HepG2 (cell line): ENCODE results near the gene CYB561. TPM values are rescaled to one million over a fixed set of nuclear protein-coding genes. Genes with fewer than 3 reads are reported as not detected.

Source experiments
- ATRX ChIP-seq: sonication (generic); formaldehyde crosslinking; IDR thresholded peaks from 2 replicates; pipeline ENCODE4 v1.4.0; 2020; ENCODE audit warnings: missing genetic modification reagents, borderline replicate concordance
- BRF2 ChIP-seq: sonication (generic); formaldehyde crosslinking; IDR thresholded peaks from 2 replicates; pipeline ENCODE4 v1.8.1; 2022; ENCODE audit warnings: mild to moderate bottlenecking, missing genetic modification reagents
- KDM4B ChIP-seq: sonication (generic); formaldehyde crosslinking; IDR thresholded peaks from 2 replicates; pipeline ENCODE4 v1.4.0; 2020; ENCODE audit warnings: missing genetic modification reagents
- POGZ ChIP-seq: sonication (generic); formaldehyde crosslinking; IDR thresholded peaks from 2 replicates; pipeline ENCODE4 v1.4.0; 2020; ENCODE audit warnings: mild to moderate bottlenecking, missing genetic modification reagents
- PRDM10 ChIP-seq: sonication (generic); formaldehyde crosslinking; IDR thresholded peaks from 2 replicates; pipeline ENCODE4 v1.4.0; 2020; ENCODE audit warnings: low read depth, missing genetic modification reagents
- RNF219 ChIP-seq: sonication (generic); formaldehyde crosslinking; IDR thresholded peaks from 2 replicates; pipeline ENCODE4 v1.5.0; 2020; ENCODE audit warnings: mild to moderate bottlenecking, missing genetic modification reagents
- ZBTB40 ChIP-seq, 2 experiments: fragments of 450-650 bp in 1 of 2; sonication (generic) in 1 of 2; formaldehyde crosslinking in 1 of 2; IDR thresholded peaks; 2 replicates each; pipeline versions ENCODE4 v1.6.1 to v1.8.0; 2016 to 2022; ENCODE audit warnings: antibody characterized with exemption in 1 of 2, mild to moderate bottlenecking in 1 of 2, missing genetic modification reagents in 1 of 2
- ZNF879 ChIP-seq: sonication (generic); formaldehyde crosslinking; IDR thresholded peaks from 2 replicates; pipeline ENCODE4 v1.8.1; 2023; ENCODE audit warnings: missing genetic modification reagents
- polyA plus RNA-seq, 8 experiments: library from polyadenylated mRNA; depleted of rRNA in 3 of 8; stranded (reverse) in 7 of 8; unstranded in 1 of 8; fragments of >200 nt; fragmentation: Illumina TruSeq in 4 of 8; extraction: Trizol in 4 of 8; gene quantifications; 2 replicates each; pipeline versions ENCODE4 v1.2.1 to v1.2.3, GENCODE V29; 2011 to 2016; ENCODE audit warnings: low read depth in 4 of 8, missing spikeins in 1 of 8, mixed read lengths in 1 of 8; ENCODE audit not compliant: insufficient read depth in 1 of 8
- total RNA-seq, 5 experiments: library from RNA; depleted of rRNA; stranded (reverse); fragments of >200 nt; fragmentation: Illumina TruSeq; extraction: Trizol; gene quantifications; 2 replicates each; pipeline ENCODE4 v1.2.3, GENCODE V29; 2016; ENCODE audit warnings: low read depth in 1 of 5

The CYB561 gene
- total and polyA plus RNA-seq, 2 of the 13 experiments (the other 11 are each of a cell fraction or from before 2014, with no cell fraction given) = 1.5 to 6.7 TPM

- TF ChIP-seq PRDM10 (CRISPR knock-in tag) (no peak), RNF219 (CRISPR knock-in tag) (no peak), KDM4B (CRISPR knock-in tag) (no peak), POGZ (CRISPR knock-in tag) (no peak), ATRX (CRISPR knock-in tag) (no peak), ZBTB40 (IDR thresholded peaks at IDR 0.05) (no peak), ZBTB40 (CRISPR knock-in tag; IDR thresholded peaks at IDR 0.05) (no peak), BRF2 (no peak), ZNF879 (CRISPR knock-in tag) (no peak)
These were observed at the start of gene CYB561 (continued) for GRCh38 chr17:63445954-63446752.
